ENCODE data around the gene TENM4. TPM values are rescaled to one million over a fixed set of nuclear protein-coding genes. Genes with fewer than 3 reads are reported as not detected.
"Not testable (repeated sequence)": the region's sequence is repeated elsewhere in the genome, so short reads cannot be mapped to it uniquely, and the experiment has no call there.

TENM4 gene
- total RNA-seq, 2 donors from 2014 or later = 68.2 to 130 TPM

DNA sequence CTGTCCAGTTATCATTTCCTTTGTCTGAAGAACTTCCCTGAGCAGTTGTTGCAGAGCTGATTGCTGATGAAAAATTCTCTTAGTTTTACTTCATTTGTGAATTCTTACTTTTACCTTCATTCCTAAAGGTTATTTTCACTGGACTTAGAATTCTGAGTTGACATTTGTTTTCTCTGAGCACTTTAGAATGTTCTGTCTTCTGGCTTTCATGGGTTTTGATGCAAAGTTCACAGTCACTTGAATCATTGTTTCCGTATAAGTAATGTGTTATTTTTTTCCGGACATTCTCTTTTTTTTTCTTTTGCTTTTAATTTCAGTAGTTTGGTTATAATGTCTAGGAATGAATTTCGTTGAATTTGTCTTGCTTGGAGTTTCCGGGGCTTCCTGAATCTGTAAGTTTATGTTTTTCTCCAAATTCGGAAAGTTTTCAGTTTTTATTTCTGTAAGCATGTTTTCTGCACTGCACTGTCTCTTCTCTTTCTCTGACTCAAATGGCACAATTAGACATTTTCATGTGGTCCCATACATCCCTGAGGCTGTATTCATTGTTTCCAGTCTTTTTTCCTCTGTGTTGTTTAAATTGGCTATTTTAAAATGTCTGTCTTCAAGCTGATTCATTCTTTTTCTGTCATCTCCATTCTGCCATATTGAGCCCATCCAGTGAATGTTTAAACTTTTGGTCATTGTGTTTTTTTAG, 797.7 kb downstream of the TENM4 start:
- H3K27me3 ChIP-seq (ENCODE audit: control insufficient read depth, insufficient read depth, low read length, poor library complexity, severe bottlenecking) = peaks cover 4% of the 10 kb centered on the region
- Mint-ChIP-seq H3K4me3 (no peak overlapping the region), H3K27ac (no peak overlapping the region), H3K27me3 (ENCODE audit: insufficient read depth) (peaks cover 7% of the 10 kb centered on the region), H3K9me3 (peaks cover 17% of the 10 kb centered on the region), H3K4me1 (no peaks in the 10 kb centered on the region), H3K36me3 (ENCODE audit: low read depth) (no peaks in the 10 kb centered on the region)
- no peaks in the 10 kb centered on the region for H3K4me1 ChIP-seq (ENCODE audit: control insufficient read depth, insufficient read depth, low read length)
- H3K9ac ChIP-seq (ENCODE audit: extremely low read depth, low read length, poor library complexity, severe bottlenecking) = no peak overlapping the region
- no peak for DNase-seq
- no peaks in the 10 kb centered on the region for H3K36me3 ChIP-seq (ENCODE audit: control insufficient read depth, insufficient read depth, low read length)
- no peak overlapping the region for H3K4me3 ChIP-seq (ENCODE audit: low read length)
- no peak overlapping the region for H3K27ac ChIP-seq (ENCODE audit: low read depth, low read length)
- TF ChIP-seq, protein P1, sequence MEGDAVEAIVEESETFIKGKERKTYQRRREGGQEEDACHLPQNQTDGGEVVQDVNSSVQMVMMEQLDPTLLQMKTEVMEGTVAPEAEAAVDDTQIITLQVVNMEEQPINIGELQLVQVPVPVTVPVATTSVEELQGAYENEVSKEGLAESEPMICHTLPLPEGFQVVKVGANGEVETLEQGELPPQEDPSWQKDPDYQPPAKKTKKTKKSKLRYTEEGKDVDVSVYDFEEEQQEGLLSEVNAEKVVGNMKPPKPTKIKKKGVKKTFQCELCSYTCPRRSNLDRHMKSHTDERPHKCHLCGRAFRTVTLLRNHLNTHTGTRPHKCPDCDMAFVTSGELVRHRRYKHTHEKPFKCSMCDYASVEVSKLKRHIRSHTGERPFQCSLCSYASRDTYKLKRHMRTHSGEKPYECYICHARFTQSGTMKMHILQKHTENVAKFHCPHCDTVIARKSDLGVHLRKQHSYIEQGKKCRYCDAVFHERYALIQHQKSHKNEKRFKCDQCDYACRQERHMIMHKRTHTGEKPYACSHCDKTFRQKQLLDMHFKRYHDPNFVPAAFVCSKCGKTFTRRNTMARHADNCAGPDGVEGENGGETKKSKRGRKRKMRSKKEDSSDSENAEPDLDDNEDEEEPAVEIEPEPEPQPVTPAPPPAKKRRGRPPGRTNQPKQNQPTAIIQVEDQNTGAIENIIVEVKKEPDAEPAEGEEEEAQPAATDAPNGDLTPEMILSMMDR (conservative IDR thresholded peaks at IDR 0.05) = no peak
- WGBS, 2 experiments (ENCODE audit: insufficient coverage in 1 of 2, insufficient read length in 1 of 2) = 83 to 86% methylated on average over 1 to 5 of the region's 5 CpGs
- H3K9me3 ChIP-seq (ENCODE audit: control insufficient read depth, low read length) = peaks cover under 1% of the 10 kb centered on the region

DNA sequence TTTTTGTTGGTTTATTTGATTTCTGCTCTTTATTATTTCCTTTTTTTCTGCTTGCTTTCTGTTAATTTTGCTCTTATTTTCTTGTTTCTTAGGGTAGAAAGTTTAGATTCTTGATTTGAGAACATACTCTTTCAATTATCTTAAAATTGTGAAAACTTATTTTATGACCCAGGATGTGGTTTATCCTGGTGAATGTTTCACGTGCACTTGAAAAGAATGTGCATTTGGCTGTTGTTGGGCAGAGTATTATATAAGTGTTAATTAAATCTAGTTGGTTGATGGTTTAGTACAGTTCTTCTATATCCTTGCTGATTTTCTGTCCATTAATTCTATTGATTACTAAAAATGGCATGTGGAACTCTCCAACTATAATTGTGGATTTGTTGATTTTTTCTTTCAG, 799.3 kb downstream of the TENM4 start:
- H3K36me3 Mint-ChIP-seq (ENCODE audit: low read depth) = no peaks in the 10 kb centered on the region
- H3K4me1 ChIP-seq (ENCODE audit: control insufficient read depth, insufficient read depth, low read length) = no peaks in the 10 kb centered on the region
- no peaks in the 10 kb centered on the region for H3K36me3 ChIP-seq (ENCODE audit: control insufficient read depth, insufficient read depth, low read length)
- H3K4me1 Mint-ChIP-seq = no peaks in the 10 kb centered on the region
- H3K27me3 ChIP-seq (ENCODE audit: control insufficient read depth, insufficient read depth, low read length, poor library complexity, severe bottlenecking) = no peaks in the 10 kb centered on the region
- 85 to 100% methylated on average over 1 of the region's 1 CpG for WGBS, 2 experiments (ENCODE audit: insufficient coverage in 1 of 2, insufficient read length in 1 of 2)
- no peak overlapping the region for H3K4me3 ChIP-seq (ENCODE audit: low read length)
- no peak overlapping the region for H3K27ac Mint-ChIP-seq
- peaks cover 4% of the 10 kb centered on the region for H3K9me3 ChIP-seq (ENCODE audit: control insufficient read depth, low read length)
- no peak for DNase-seq
- H3K4me3 Mint-ChIP-seq = no peak overlapping the region
- TF ChIP-seq, protein P1 (conservative IDR thresholded peaks at IDR 0.05) = no peak
- H3K27me3 Mint-ChIP-seq (ENCODE audit: insufficient read depth) = peaks cover 10% of the 10 kb centered on the region
- H3K9ac ChIP-seq (ENCODE audit: extremely low read depth, low read length, poor library complexity, severe bottlenecking) = no peak overlapping the region
- peaks cover 29% of the 10 kb centered on the region for H3K9me3 Mint-ChIP-seq
- H3K27ac ChIP-seq (ENCODE audit: low read depth, low read length) = no peak overlapping the region

DNA sequence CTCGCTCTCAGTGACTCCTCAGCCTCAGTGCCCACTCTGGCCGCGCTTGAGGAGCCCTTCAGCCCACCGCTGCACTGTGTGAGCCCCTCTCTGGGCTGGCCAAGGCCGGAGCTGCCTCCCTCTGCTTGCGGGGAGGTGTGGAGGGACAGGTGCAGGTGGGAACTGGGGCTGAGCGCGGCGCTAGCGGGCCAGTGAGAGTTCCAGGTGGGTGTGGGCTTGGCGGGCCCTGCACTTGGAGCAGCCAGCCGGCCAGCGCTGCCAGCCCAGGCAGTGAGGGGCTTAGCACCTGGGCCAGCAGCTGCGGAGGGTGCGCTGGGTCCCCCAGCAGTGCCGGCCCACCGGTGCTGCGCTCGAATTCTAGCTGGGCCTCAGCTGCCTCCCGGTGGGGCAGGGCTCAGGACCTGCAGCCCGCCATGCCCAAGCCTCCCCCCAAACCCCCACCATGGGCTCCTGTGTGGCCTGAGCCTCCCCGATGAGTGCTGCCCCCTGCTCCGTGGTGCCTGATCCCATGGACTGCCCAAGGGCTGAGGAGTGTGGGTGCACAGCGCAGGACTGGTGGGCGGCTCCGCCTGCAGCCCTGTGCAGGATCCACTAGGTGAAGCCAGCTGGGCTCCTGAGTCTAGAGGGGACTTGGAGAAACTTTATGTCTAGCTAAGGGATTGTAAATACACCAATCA, 802.0 kb downstream of the TENM4 start:
- Mint-ChIP-seq H3K27me3 (ENCODE audit: insufficient read depth) (peaks cover 16% of the 10 kb centered on the region), H3K36me3 (ENCODE audit: low read depth) (no peaks in the 10 kb centered on the region)

DNA sequence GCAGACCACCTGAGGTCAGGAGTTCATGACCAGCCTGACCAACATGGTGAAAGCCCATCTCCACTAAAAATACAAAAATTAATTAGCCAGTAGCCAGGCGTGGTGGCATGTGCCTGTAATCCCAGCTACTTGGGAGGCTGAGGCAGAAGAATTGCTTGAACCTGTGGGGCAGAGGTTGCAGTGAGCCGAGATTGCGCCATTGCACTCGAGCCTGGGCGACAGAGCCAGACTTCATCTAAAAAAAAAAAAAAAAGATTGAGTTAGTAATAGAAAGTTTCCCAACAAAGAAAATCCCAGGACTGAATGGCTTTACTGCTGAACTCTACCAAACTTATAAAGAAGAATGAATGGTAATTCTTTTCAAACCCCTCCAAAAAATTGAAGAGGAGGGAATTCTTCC, 803.3 kb downstream of the TENM4 start:
- not testable (repeated sequence) for H3K4me1 ChIP-seq (ENCODE audit: control insufficient read depth, insufficient read depth, low read length); H3K4me3 Mint-ChIP-seq; H3K27ac Mint-ChIP-seq; H3K36me3 Mint-ChIP-seq (ENCODE audit: low read depth); DNase-seq; H3K27me3 ChIP-seq (ENCODE audit: control insufficient read depth, insufficient read depth, low read length, poor library complexity, severe bottlenecking); H3K9me3 ChIP-seq (ENCODE audit: control insufficient read depth, low read length); H3K27ac ChIP-seq (ENCODE audit: low read depth, low read length); H3K4me1 Mint-ChIP-seq; H3K36me3 ChIP-seq (ENCODE audit: control insufficient read depth, insufficient read depth, low read length); H3K4me3 ChIP-seq (ENCODE audit: low read length); H3K9ac ChIP-seq (ENCODE audit: extremely low read depth, low read length, poor library complexity, severe bottlenecking)
- H3K9me3 Mint-ChIP-seq = peaks cover 34% of the 10 kb centered on the region
- peaks cover 14% of the 10 kb centered on the region for H3K27me3 Mint-ChIP-seq (ENCODE audit: insufficient read depth)
- 84 to 94% methylated on average over 2 to 5 of the region's 5 CpGs for WGBS, 2 experiments (ENCODE audit: insufficient coverage in 1 of 2, insufficient read length in 1 of 2)

More for the DNA sequence above, 802.0 kb downstream of the TENM4 start:
- Mint-ChIP-seq H3K9me3 (peaks cover 34% of the 10 kb centered on the region), H3K27ac (no peak overlapping the region), H3K4me3 (no peak overlapping the region), H3K4me1 (no peaks in the 10 kb centered on the region)
- H3K36me3 ChIP-seq (ENCODE audit: control insufficient read depth, insufficient read depth, low read length) = no peaks in the 10 kb centered on the region
- H3K4me3 ChIP-seq (ENCODE audit: low read length) = no peak overlapping the region
- H3K9me3 ChIP-seq (ENCODE audit: control insufficient read depth, low read length) = peaks cover 4% of the 10 kb centered on the region
- 95 to 96% methylated on average over 9 to 26 of the region's 26 CpGs for WGBS, 2 experiments (ENCODE audit: insufficient coverage in 1 of 2, insufficient read length in 1 of 2)
- H3K4me1 ChIP-seq (ENCODE audit: control insufficient read depth, insufficient read depth, low read length) = no peaks in the 10 kb centered on the region
- no peak overlapping the region for H3K27ac ChIP-seq (ENCODE audit: low read depth, low read length)
- H3K27me3 ChIP-seq (ENCODE audit: control insufficient read depth, insufficient read depth, low read length, poor library complexity, severe bottlenecking) = no peaks in the 10 kb centered on the region
- TF ChIP-seq, protein P1 (conservative IDR thresholded peaks at IDR 0.05) = no peak
- DNase-seq = no peak
- H3K9ac ChIP-seq (ENCODE audit: extremely low read depth, low read length, poor library complexity, severe bottlenecking) = no peak overlapping the region

Measured in endodermal cell (in vitro differentiated cells).